ENCODE data around the gene PHACTR3.
A peak's percentile ranks its signal among the peaks of the same experiment; 100 is the strongest.

The PHACTR3 gene

GRCh38 chr20:59822291-59823029, 218.1 kb downstream of the PHACTR3 start:
- DNase-seq, result no peak

GRCh38 chr20:59823030-59823423, 218.7 kb downstream of the PHACTR3 start:
- no peak for DNase-seq

- DNase-seq, result no peak
Observed at GRCh38 chr20:59823491-59824259, 219.3 kb downstream of the PHACTR3 start.

GRCh38 chr20:59824711-59825562, 220.6 kb downstream of the PHACTR3 start:
- DNase-seq, result no peak

- no peak for DNase-seq
Observed at GRCh38 chr20:59825563-59825920, 221.2 kb downstream of the PHACTR3 start.

- DNase-seq, result peak; percentile 54 to 85
Observed at GRCh38 chr20:59825944-59826759, 221.8 kb downstream of the PHACTR3 start.

- no peak for DNase-seq
Observed at GRCh38 chr20:59827138-59828056, 223.1 kb downstream of the PHACTR3 start.

GRCh38 chr20:59828125-59829053, 224.0 kb downstream of the PHACTR3 start:
- DNase-seq, result no peak

GRCh38 chr20:59829054-59829785, 224.9 kb downstream of the PHACTR3 start:
- no peak for DNase-seq

- no peak for DNase-seq
Observed at GRCh38 chr20:59829786-59830664, 225.7 kb downstream of the PHACTR3 start.

GRCh38 chr20:59830665-59831023, 226.3 kb downstream of the PHACTR3 start:
- no peak for DNase-seq

- no peak for DNase-seq
Observed at GRCh38 chr20:59831024-59831915, 226.9 kb downstream of the PHACTR3 start.

GRCh38 chr20:59831916-59832270, 227.6 kb downstream of the PHACTR3 start:
- no peak for DNase-seq

- DNase-seq, result peak in 1 of 2 experiments; percentile 36
Observed at GRCh38 chr20:59832406-59833363, 228.3 kb downstream of the PHACTR3 start.

GRCh38 chr20:59835057-59835447, 230.7 kb downstream of the PHACTR3 start:
- no peak for DNase-seq

All from NCI-H526 (cell line).